H7 (cell line): ENCODE measurements around the gene GALNS. TPM values are rescaled to one million over a fixed set of nuclear protein-coding genes. Genes with fewer than 3 reads are reported as not detected.

Experiments
- DNase-seq: peaks from one replicate; pipeline ENCODE4 v3.0.0; 2012
- H3K27me3 ChIP-seq: 2 replicates; pipeline ENCODE4 v1.6.0; 2011; ENCODE audit warnings: mild to moderate bottlenecking, low read length; ENCODE audit not compliant: control insufficient read depth, insufficient read depth
- H3K36me3 ChIP-seq: replicated peaks from 2 replicates; pipeline ENCODE4 v1.5.1; 2011; ENCODE audit warnings: low read length; ENCODE audit not compliant: control insufficient read depth, insufficient read depth
- H3K4me3 ChIP-seq: 2 replicates; pipeline ENCODE4 v1.5.1; 2011; ENCODE audit warnings: low read depth, mild to moderate bottlenecking, control low read depth, low read length, moderate library complexity; ENCODE audit not compliant: insufficient read depth
- total RNA-seq: library from RNA; depleted of rRNA; stranded (reverse); fragments of >200 nt; shearing (Covaris generic); gene quantifications from 2 replicates; pipeline ENCODE4 v1.2.3, GENCODE V29; 2014

Gene GALNS
- total RNA-seq, 1 experiment from 2014 or later, result 6.7 TPM

- H3K36me3 ChIP-seq, result no peaks in the 10 kb centered on the region; the same call in 1 of the 2 replicates
- DNase-seq, result peak; percentile 84
- no peak overlapping the region for H3K4me3 ChIP-seq
- H3K27me3 ChIP-seq, result no peaks in the 10 kb centered on the region
Measured at GRCh38 chr16:88844419-88845036, 12.2 kb downstream of the GALNS start.

- Histone ChIP-seq H3K27me3 (no peaks in the 10 kb centered on the region), H3K4me3 (no peak overlapping the region), H3K36me3 (no peaks in the 10 kb centered on the region; the same call in 1 of the 2 replicates)
- DNase-seq, result no peak
Measured at GRCh38 chr16:88843256-88843655, 13.5 kb downstream of the GALNS start.

- no peak for DNase-seq
- Histone ChIP-seq H3K27me3 (no peaks in the 10 kb centered on the region), H3K36me3 (no peaks in the 10 kb centered on the region; the same call in 1 of the 2 replicates), H3K4me3 (no peak overlapping the region)
Measured at GRCh38 chr16:88842806-88843205, 13.9 kb downstream of the GALNS start.

GRCh38 chr16:88842308-88842756, 14.4 kb downstream of the GALNS start:
- H3K4me3 ChIP-seq, result no peak overlapping the region
- no peaks in the 10 kb centered on the region for H3K27me3 ChIP-seq
- no peaks in the 10 kb centered on the region; the same call in 1 of the 2 replicates for H3K36me3 ChIP-seq
- DNase-seq, result no peak

GRCh38 chr16:88841521-88842307, 15.0 kb downstream of the GALNS start:
- no peak for DNase-seq
- Histone ChIP-seq H3K4me3 (no peak overlapping the region), H3K36me3 (no peaks in the 10 kb centered on the region; the same call in 1 of the 2 replicates), H3K27me3 (no peaks in the 10 kb centered on the region)

- H3K4me3 ChIP-seq, result no peak overlapping the region
Measured at GRCh38 chr16:88840600-88841215, 16.0 kb downstream of the GALNS start.

GRCh38 chr16:88839745-88840599, 16.8 kb downstream of the GALNS start:
- Histone ChIP-seq H3K27me3 (no peaks in the 10 kb centered on the region), H3K4me3 (no peak overlapping the region), H3K36me3 (no peaks in the 10 kb centered on the region; the same call in 1 of the 2 replicates)
- no peak for DNase-seq

More at GRCh38 chr16:88840600-88841215, 16.0 kb downstream of the GALNS start:
- no peaks in the 10 kb centered on the region; the same call in 1 of the 2 replicates for H3K36me3 ChIP-seq
- H3K27me3 ChIP-seq, result no peaks in the 10 kb centered on the region
- DNase-seq, result no peak

- H3K27me3 ChIP-seq, result no peaks in the 10 kb centered on the region
- DNase-seq, result no peak
- H3K4me3 ChIP-seq, result no peak overlapping the region
- H3K36me3 ChIP-seq, result no peaks in the 10 kb centered on the region; the same call in 1 of the 2 replicates
Measured at GRCh38 chr16:88839026-88839529, 17.7 kb downstream of the GALNS start.

- no peak for DNase-seq
- Histone ChIP-seq H3K4me3 (no peak overlapping the region), H3K27me3 (no peaks in the 10 kb centered on the region), H3K36me3 (no peaks in the 10 kb centered on the region; the same call in 1 of the 2 replicates)
Measured at GRCh38 chr16:88838566-88838965, 18.2 kb downstream of the GALNS start.

GRCh38 chr16:88837806-88838205, 18.9 kb downstream of the GALNS start:
- Histone ChIP-seq H3K4me3 (no peak overlapping the region), H3K27me3 (no peaks in the 10 kb centered on the region), H3K36me3 (no peaks in the 10 kb centered on the region; the same call in 1 of the 2 replicates)
- DNase-seq, result no peak

GRCh38 chr16:88836791-88837190, 20.0 kb downstream of the GALNS start:
- DNase-seq, result no peak
- H3K27me3 ChIP-seq, result no peaks in the 10 kb centered on the region
- no peak overlapping the region for H3K4me3 ChIP-seq
- H3K36me3 ChIP-seq, result no peaks in the 10 kb centered on the region; the same call in 1 of the 2 replicates

GRCh38 chr16:88835818-88836217, 20.9 kb downstream of the GALNS start:
- Histone ChIP-seq H3K27me3 (no peaks in the 10 kb centered on the region), H3K4me3 (no peak overlapping the region), H3K36me3 (no peaks in the 10 kb centered on the region; the same call in 1 of the 2 replicates)
- no peak for DNase-seq

- H3K27me3 ChIP-seq, result no peaks in the 10 kb centered on the region
- H3K4me3 ChIP-seq, result no peak overlapping the region
- H3K36me3 ChIP-seq, result no peaks in the 10 kb centered on the region; the same call in 1 of the 2 replicates
- DNase-seq, result no peak
Measured at GRCh38 chr16:88835383-88835782, 21.4 kb downstream of the GALNS start.

- H3K27me3 ChIP-seq, result no peaks in the 10 kb centered on the region
- DNase-seq, result no peak
- H3K4me3 ChIP-seq, result no peak overlapping the region
- H3K36me3 ChIP-seq, result no peaks in the 10 kb centered on the region
Measured at GRCh38 chr16:88834670-88835069, 22.1 kb downstream of the GALNS start.
